ENCODE results near the gene ITPA.

DNA sequence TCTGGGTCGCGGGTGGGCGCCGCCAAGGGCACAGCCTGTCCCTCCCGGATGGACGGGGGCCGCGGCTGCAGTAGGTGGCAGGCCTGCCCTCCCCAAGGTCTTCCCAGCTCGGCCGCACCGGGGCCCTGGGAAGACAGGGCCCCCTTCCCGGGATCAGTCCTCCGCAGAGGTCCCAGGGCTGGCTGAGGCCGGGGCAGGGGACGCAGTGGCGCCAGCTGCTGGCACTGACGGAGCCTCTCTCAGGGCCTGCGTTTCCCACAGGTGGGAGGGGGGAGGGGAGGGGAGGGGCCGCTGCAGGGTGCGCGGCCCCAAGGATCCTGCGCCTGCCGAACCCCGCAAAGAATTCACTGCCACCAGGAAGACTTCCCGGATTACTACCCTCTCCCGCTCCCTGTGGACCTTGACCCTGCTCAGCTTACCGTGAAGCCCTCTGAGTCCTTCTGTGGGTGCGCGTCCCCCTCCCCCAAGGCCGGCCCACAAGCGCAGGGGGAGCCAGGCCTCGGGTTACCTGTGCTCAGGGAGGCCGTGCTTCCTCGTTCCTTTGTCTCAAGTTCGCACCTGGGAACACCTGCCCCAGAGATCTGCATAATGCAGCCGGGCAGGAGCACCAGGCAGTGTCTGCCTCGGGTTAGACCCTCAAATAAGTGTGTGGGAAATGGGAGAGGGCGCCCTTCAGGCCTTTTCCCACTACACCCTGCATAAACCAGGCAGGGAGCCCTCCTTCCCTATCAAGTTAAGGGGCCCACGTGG lies 41.0 kb upstream of the ITPA start:
- peak; percentile 32 for TF ChIP-seq TAF1 (CRISPR knock-in tag; IDR thresholded peaks at IDR 0.05)
- TF ChIP-seq, protein P1, sequence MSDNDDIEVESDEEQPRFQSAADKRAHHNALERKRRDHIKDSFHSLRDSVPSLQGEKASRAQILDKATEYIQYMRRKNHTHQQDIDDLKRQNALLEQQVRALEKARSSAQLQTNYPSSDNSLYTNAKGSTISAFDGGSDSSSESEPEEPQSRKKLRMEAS (IDR thresholded peaks at IDR 0.05), result peak; percentile 80
- TF ChIP-seq POLR2AphosphoS5 (IDR thresholded peaks at IDR 0.05; ENCODE audit: low read depth, low read length), result peak; percentile 53; the same call in 1 of the 2 replicates
- no peak for TF ChIP-seq RNF2 (conservative IDR thresholded peaks at IDR 0.05; ENCODE audit: low read depth)
- TF ChIP-seq, protein P2, sequence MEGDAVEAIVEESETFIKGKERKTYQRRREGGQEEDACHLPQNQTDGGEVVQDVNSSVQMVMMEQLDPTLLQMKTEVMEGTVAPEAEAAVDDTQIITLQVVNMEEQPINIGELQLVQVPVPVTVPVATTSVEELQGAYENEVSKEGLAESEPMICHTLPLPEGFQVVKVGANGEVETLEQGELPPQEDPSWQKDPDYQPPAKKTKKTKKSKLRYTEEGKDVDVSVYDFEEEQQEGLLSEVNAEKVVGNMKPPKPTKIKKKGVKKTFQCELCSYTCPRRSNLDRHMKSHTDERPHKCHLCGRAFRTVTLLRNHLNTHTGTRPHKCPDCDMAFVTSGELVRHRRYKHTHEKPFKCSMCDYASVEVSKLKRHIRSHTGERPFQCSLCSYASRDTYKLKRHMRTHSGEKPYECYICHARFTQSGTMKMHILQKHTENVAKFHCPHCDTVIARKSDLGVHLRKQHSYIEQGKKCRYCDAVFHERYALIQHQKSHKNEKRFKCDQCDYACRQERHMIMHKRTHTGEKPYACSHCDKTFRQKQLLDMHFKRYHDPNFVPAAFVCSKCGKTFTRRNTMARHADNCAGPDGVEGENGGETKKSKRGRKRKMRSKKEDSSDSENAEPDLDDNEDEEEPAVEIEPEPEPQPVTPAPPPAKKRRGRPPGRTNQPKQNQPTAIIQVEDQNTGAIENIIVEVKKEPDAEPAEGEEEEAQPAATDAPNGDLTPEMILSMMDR (CRISPR knock-in tag; IDR thresholded peaks at IDR 0.05), result peak; percentile 79
- peak; percentile 27; the same call in 1 of the 2 replicates for TF ChIP-seq ZNF230 (CRISPR knock-in tag; IDR thresholded peaks at IDR 0.05)
- TF ChIP-seq, protein P3, sequence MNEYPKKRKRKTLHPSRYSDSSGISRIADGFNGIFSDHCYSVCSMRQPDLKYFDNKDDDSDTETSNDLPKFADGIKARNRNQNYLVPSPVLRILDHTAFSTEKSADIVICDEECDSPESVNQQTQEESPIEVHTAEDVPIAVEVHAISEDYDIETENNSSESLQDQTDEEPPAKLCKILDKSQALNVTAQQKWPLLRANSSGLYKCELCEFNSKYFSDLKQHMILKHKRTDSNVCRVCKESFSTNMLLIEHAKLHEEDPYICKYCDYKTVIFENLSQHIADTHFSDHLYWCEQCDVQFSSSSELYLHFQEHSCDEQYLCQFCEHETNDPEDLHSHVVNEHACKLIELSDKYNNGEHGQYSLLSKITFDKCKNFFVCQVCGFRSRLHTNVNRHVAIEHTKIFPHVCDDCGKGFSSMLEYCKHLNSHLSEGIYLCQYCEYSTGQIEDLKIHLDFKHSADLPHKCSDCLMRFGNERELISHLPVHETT (CRISPR knock-in tag; conservative IDR thresholded peaks at IDR 0.05), result no peak
- peak; percentile 89 for TF ChIP-seq ZZZ3 (CRISPR knock-in tag; IDR thresholded peaks at IDR 0.05; ENCODE audit: borderline replicate concordance)
- peak; percentile 93 for TF ChIP-seq CBX1 (IDR thresholded peaks at IDR 0.05; ENCODE audit: low read depth)
- no peak for TF ChIP-seq JUNB (CRISPR knock-in tag; IDR thresholded peaks at IDR 0.05; ENCODE audit: borderline replicate concordance)
- TF ChIP-seq, protein P4, sequence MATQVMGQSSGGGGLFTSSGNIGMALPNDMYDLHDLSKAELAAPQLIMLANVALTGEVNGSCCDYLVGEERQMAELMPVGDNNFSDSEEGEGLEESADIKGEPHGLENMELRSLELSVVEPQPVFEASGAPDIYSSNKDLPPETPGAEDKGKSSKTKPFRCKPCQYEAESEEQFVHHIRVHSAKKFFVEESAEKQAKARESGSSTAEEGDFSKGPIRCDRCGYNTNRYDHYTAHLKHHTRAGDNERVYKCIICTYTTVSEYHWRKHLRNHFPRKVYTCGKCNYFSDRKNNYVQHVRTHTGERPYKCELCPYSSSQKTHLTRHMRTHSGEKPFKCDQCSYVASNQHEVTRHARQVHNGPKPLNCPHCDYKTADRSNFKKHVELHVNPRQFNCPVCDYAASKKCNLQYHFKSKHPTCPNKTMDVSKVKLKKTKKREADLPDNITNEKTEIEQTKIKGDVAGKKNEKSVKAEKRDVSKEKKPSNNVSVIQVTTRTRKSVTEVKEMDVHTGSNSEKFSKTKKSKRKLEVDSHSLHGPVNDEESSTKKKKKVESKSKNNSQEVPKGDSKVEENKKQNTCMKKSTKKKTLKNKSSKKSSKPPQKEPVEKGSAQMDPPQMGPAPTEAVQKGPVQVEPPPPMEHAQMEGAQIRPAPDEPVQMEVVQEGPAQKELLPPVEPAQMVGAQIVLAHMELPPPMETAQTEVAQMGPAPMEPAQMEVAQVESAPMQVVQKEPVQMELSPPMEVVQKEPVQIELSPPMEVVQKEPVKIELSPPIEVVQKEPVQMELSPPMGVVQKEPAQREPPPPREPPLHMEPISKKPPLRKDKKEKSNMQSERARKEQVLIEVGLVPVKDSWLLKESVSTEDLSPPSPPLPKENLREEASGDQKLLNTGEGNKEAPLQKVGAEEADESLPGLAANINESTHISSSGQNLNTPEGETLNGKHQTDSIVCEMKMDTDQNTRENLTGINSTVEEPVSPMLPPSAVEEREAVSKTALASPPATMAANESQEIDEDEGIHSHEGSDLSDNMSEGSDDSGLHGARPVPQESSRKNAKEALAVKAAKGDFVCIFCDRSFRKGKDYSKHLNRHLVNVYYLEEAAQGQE (IDR thresholded peaks at IDR 0.05; ENCODE audit: borderline replicate concordance in 1 of 2, low read depth in 1 of 2, low read length in 2 of 2), result no peak
- TF ChIP-seq KDM1A (CRISPR knock-in tag; IDR thresholded peaks at IDR 0.05), result peak; percentile 91; the same call in 1 of the 2 replicates

All from HepG2 (cell line).